ENCODE results near the gene ASZ1.
"Not testable (repeated sequence)": the region's sequence is repeated elsewhere in the genome, so short reads cannot be mapped to it uniquely, and the experiment has no call there.

ASZ1 gene, protein sequence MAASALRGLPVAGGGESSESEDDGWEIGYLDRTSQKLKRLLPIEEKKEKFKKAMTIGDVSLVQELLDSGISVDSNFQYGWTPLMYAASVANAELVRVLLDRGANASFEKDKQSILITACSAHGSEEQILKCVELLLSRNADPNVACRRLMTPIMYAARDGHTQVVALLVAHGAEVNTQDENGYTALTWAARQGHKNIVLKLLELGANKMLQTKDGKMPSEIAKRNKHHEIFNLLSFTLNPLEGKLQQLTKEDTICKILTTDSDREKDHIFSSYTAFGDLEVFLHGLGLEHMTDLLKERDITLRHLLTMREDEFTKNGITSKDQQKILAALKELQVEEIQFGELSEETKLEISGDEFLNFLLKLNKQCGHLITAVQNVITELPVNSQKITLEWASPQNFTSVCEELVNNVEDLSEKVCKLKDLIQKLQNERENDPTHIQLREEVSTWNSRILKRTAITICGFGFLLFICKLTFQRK

GRCh38 chr7:117427258-117427701 lies at the start of gene ASZ1:
ASZ1 (minus strand) TSS chr7:117427493; CDS start chr7:117427460, 33 bp downstream.
- no peak for DNase-seq (ENCODE audit: low read depth, low spot score)

GRCh38 chr7:117476557-117477215 lies 49.4 kb upstream of the ASZ1 start:
- no peak for DNase-seq (ENCODE audit: low read depth, low spot score)

DNA sequence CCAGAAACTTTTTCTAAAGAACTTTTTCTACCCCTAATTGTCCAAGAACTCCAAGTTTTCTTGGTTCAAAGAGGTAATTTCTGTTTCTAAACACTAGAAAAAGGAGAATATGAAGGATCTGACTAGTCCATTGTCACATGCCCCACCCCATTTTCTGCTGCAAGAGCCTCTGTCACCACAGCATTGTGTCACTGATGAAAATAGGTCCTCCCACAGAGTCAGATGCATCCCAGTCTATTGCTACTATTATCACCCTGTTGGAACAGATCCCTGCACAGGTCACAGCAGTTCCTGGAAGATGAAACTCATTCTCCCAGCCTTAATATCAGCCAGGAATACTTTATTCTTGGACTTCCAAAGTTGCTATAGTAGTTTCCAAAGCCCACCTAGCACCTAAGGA lies 45.0 kb upstream of the ASZ1 start:
- no peak for DNase-seq (ENCODE audit: low read depth, low spot score)

GRCh38 chr7:117470777-117471176 lies 43.5 kb upstream of the ASZ1 start:
- DNase-seq (ENCODE audit: low read depth, low spot score), result no peak

DNA sequence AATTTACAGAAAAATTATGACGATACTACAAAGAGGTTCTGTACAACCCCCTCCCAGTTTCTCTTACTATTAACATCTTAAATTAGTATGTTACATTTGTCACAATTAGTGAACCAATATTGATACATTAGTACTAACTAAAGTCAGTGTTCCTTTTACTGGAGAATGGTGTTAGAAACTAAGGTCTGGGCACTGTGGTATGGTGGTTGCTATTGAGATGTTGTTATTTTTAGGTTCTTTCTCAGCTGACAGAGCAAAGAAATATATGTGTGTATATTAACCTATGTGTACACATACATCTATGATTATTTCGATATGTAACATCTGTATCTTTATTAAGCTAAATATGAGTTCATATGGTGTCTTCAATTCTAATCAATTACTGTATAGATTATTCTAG lies 40.9 kb upstream of the ASZ1 start:
- no peak for DNase-seq (ENCODE audit: low read depth, low spot score)

GRCh38 chr7:117460815-117461214 lies 33.5 kb upstream of the ASZ1 start:
- DNase-seq (ENCODE audit: low read depth, low spot score), result not testable (repeated sequence)

- no peak for DNase-seq (ENCODE audit: low read depth, low spot score)
Observed at GRCh38 chr7:117459735-117460134, 32.4 kb upstream of the ASZ1 start.

DNA sequence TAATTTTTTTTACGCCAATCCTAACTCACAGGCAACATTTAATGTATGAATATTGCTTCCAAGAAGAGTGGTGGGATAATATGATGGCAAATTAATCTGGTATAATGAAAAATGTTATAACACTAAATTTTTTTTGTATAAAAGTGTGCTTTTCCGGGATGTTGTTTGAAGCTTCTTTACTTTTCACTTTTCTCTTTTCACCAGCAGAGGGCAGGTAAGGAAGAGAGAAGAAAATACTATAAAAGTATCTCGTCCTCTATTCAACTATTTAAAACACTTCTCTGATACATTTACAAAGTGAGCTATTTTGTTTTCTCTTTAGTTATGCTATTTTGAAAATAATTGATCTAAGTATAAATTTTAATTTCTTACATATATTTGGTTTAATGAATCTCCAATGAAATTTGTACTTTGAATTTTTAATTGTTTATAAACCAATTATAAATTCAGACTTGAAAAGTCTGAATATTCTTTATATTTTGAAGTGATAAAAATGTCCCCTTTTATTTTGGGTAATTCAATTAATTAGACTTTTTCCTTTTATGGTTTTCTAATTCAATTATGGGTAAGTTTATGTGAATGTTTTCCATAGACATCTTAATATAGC lies 31.8 kb upstream of the ASZ1 start:
- no peak for DNase-seq (ENCODE audit: low read depth, low spot score)

DNA sequence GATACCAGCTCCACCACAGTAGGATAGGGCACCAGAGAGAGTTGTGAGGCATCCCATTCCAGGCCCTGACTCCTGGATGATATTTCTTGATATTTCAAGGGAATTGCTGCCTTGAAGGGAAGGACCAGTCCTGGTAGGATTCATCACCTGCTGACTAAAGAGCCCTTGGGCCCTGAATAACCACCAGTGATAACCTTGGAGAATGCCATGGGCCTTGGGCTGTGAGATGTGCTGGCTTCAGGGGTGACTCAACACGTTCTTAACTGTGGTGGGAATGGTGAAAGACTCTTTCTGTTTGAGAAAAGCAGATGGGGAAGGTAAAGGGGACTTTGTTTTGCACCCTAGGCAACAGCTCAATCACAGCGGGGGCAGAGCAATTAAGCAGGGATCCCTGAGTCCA lies 21.4 kb upstream of the ASZ1 start:
- no peak for DNase-seq (ENCODE audit: low read depth, low spot score)

DNA sequence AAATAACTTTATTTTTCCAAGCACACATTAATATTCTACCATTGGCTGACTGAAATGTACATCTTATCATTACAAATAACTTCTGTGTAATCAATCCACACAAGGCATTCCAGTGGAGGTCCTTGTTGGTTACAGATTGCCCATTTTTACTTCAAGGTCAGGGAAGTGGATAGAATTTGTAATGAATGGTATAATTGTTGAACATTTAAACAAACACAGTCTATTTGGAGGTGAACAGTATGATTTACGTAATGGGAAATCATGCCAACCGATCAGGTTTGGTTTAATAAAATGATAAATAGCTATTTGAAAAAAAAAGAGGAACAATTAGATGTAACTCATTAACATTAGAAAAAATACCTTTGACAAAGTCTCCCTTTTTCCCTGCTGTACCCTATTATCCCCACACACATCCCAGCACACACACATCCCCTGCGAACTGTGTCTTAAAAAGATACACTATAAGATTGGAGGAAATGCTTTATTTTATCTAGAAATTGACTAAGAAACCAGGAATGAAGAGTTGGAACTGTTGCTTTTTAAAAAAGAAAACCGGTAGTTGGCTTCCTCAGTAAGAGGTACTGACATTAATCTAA lies 19.0 kb upstream of the ASZ1 start:
- no peak for DNase-seq (ENCODE audit: low read depth, low spot score)

- DNase-seq (ENCODE audit: low read depth, low spot score), result no peak
Observed at GRCh38 chr7:117445206-117445605, 17.9 kb upstream of the ASZ1 start.

GRCh38 chr7:117444646-117445045 lies 17.4 kb upstream of the ASZ1 start:
- DNase-seq (ENCODE audit: low read depth, low spot score), result no peak

DNA sequence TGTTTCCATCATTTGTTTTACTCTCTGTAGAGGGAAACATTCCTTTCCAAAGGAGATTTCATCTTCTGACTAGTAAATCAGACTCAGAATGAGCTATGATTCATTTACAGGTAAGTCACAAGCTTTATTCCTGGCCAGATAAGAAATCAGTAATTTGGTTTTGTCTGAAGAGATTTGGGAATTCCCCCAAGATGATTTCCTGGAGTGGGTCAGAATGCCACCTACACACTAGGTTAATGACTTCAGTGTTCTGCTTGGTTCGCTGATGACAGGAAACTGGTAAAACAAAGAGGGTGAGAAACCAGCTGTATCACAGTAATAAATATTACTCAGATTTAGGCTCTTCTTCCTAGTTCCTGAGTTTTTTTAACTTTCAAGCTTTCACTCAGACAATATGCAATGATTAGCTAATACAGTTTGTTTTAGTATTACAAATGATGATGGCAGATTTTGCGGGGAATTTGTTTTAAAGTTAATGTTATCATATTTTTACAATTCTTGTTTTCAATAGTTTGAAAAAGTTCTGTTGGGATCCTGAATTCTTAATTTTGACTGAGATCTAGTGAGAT lies 8.3 kb upstream of the ASZ1 start:
- no peak for DNase-seq (ENCODE audit: low read depth, low spot score)

GRCh38 chr7:117424090-117424829 lies 3.0 kb downstream of the ASZ1 start:
- DNase-seq (ENCODE audit: low read depth, low spot score), result no peak

- DNase-seq (ENCODE audit: low read depth, low spot score), result not testable (repeated sequence)
Observed at GRCh38 chr7:117414591-117414990, 12.7 kb downstream of the ASZ1 start.

GRCh38 chr7:117412946-117413559 lies 14.2 kb downstream of the ASZ1 start:
- no peak for DNase-seq (ENCODE audit: low read depth, low spot score)

DNA sequence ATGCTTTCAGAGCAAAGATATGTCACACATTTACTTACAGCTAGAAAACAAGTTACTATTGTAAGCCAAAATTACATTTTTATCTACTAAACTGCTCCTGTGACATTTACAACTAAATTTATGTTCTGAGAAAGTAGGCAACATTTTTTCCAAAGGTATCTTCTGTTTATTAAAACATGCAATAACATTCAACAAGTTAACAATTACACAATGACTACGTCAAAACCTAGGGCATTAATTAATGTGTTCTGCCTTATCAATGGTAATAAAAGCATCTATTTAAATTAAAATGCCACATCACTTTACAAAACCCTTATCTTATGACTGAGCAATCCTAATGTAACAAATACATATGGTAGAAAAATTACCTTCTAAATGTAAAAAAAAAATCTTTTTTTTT lies 14.9 kb downstream of the ASZ1 start:
- no peak for DNase-seq (ENCODE audit: low read depth, low spot score)

DNA sequence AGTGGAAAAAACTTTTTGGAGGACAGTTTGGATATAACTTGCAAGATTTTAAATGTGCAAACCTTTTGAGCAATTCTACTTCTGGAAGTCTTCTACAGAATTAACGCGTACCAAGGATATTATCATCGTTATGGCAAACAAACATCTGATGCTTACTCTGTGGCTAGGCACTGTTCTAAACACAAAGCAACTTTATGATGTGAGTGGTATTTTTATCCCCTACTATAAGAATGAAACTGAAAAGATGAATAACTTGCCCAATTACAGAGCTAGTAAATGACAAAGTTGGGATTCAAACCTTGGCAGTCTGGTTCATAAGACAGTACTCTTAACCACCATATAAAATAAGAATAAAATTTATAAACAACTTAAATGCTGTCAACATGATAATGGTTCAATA lies 15.8 kb downstream of the ASZ1 start:
- no peak for DNase-seq (ENCODE audit: low read depth, low spot score)

DNA sequence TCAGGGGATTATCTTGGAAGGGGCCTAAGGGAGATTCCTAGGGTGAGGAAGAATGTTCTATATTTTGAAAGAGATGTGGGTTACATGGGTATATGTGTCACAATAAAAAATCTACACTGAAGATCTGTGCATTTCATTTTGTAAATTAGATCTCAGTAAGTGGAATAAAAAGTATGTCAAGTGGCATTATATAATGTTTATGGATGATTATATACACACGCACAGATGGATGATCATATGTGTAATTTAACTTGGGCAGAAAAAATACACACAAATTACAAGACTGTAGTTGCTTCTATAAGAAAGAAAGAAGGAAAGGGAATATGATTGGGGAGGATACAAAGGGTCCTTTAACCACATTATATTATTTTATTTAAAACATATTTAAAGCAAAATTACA lies 18.5 kb downstream of the ASZ1 start:
- DNase-seq (ENCODE audit: low read depth, low spot score), result no peak

DNA sequence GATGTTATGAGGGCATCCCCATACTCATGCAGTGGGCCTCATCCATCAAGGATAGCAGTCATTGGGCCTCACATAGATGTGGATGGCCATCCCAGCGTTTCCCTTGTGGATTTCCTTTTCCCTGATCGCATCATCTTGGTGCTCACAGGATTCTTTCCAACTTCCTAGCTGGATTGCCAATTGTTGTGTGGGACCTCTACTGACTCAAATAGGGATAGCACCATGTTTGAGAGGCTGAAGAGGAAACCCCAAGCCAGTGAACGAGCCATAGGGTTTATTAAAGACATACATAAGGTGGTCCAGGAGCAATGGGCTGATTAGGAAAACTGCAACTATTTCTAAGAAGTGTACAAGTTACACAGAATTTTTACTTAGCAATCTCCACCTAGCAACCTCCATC lies 21.8 kb downstream of the ASZ1 start:
- DNase-seq (ENCODE audit: low read depth, low spot score), result no peak

GRCh38 chr7:117403737-117404136 lies 23.6 kb downstream of the ASZ1 start:
- DNase-seq (ENCODE audit: low read depth, low spot score), result no peak
